Measurements from ENCODE around the gene PGM2L1. TPM values are rescaled to one million over a fixed set of nuclear protein-coding genes. Genes with fewer than 3 reads are reported as not detected.
"Not testable (repeated sequence)": the region's sequence is repeated elsewhere in the genome, so short reads cannot be mapped to it uniquely, and the experiment has no call there.

PGM2L1 gene
- total RNA-seq, 1 experiment from 2014 or later, result 33.1 TPM

GRCh38 chr11:74370123-74370522 is 28.1 kb downstream of the PGM2L1 start:
- intact Hi-C loops (cut with micrococcal nuclease; ENCODE audit: unreplicated experiment), result no loop called here
- Histone ChIP-seq H3K4me1 (ENCODE audit: control insufficient read depth, insufficient read depth, low read length) (peaks cover 15% of the 10 kb centered on the region), H3K36me3 (ENCODE audit: control insufficient read depth, insufficient read depth, low read length) (no peaks in the 10 kb centered on the region), H3K9me3 (ENCODE audit: control insufficient read depth, insufficient read depth, low read depth, low read length) (no peaks in the 10 kb centered on the region), H3K27me3 (ENCODE audit: control insufficient read depth, insufficient read depth, low read length) (no peaks in the 10 kb centered on the region), H3K27ac (ENCODE audit: low read length) (no peak overlapping the region), H3K4me3 (ENCODE audit: low read depth in 2 of 2, low read length in 2 of 2) (no peak overlapping the region)
- in situ Hi-C loops (cut with HindIII; ENCODE audit: low pct_unique_long_range_greater_than_20kb, low sequenced_read_pairs), result no loop called here
- CTCF ChIA-PET, result no interaction called here
- TF ChIP-seq TCF7L2 (IDR thresholded peaks at IDR 0.05; ENCODE audit: low read depth, low read length) (peak; percentile 65; the same call in 1 of the 2 replicates), SIN3A (IDR thresholded peaks at IDR 0.05; ENCODE audit: borderline replicate concordance, insufficient read depth, low read depth, low read length) (no peak)
- ATAC-seq, result peak; percentile 37; the same call in 1 of the 2 replicates
- no peak for DNase-seq (ENCODE audit: low read depth, low spot score)
- BruUV-seq (replicated peaks), result no TSS peak
- POLR2A ChIA-PET, result interaction anchor here (0.5 kb wide), 2 partner anchors 16 to 63 kb away, joined by 3 to 5 read pairs; no protein-coding TSS in a partner anchor

- Histone ChIP-seq H3K27ac (ENCODE audit: low read length) (no peak overlapping the region), H3K27me3 (ENCODE audit: control insufficient read depth, insufficient read depth, low read length) (no peaks in the 10 kb centered on the region), H3K4me3 (ENCODE audit: low read depth in 2 of 2, low read length in 2 of 2) (no peak overlapping the region), H3K9me3 (ENCODE audit: control insufficient read depth, insufficient read depth, low read depth, low read length) (no peaks in the 10 kb centered on the region), H3K4me1 (ENCODE audit: control insufficient read depth, insufficient read depth, low read length) (peaks cover 11% of the 10 kb centered on the region), H3K36me3 (ENCODE audit: control insufficient read depth, insufficient read depth, low read length) (no peaks in the 10 kb centered on the region)
- BruUV-seq (replicated peaks), result no TSS peak
- ChIA-PET CTCF (no interaction called here), POLR2A (no interaction called here)
- in situ Hi-C loops (cut with HindIII; ENCODE audit: low pct_unique_long_range_greater_than_20kb, low sequenced_read_pairs), result no loop called here
- no peak for TF ChIP-seq TCF7L2 (IDR thresholded peaks at IDR 0.05; ENCODE audit: low read depth, low read length)
- DNase-seq (ENCODE audit: low read depth, low spot score) (no peak), ATAC-seq (no peak)
- intact Hi-C loops (cut with micrococcal nuclease; ENCODE audit: unreplicated experiment), result no loop called here
Observed at GRCh38 chr11:74367881-74368280, 30.4 kb downstream of the PGM2L1 start.

- TF ChIP-seq SIN3A (IDR thresholded peaks at IDR 0.05; ENCODE audit: borderline replicate concordance, insufficient read depth, low read depth, low read length) (no peak), REST (IDR thresholded peaks at IDR 0.05; ENCODE audit: insufficient read depth in 1 of 2, low read depth in 2 of 2, low read length in 1 of 2) (no peak), POLR2AphosphoS5 (IDR thresholded peaks at IDR 0.05; ENCODE audit: low read depth, low read length) (no peak), TCF7L2 (IDR thresholded peaks at IDR 0.05; ENCODE audit: low read depth, low read length) (no peak), CTCF (IDR thresholded peaks at IDR 0.05) (no peak)
- no TSS peak for BruUV-seq (replicated peaks)
- H3K9me3 ChIP-seq (ENCODE audit: control insufficient read depth, insufficient read depth, low read depth, low read length), result no peaks in the 10 kb centered on the region
- intact Hi-C loops (cut with micrococcal nuclease; ENCODE audit: unreplicated experiment), result no loop called here
- POLR2A ChIA-PET, result no interaction called here
- no peak overlapping the region for H3K4me3 ChIP-seq (ENCODE audit: low read depth in 2 of 2, low read length in 2 of 2)
- DNase-seq (ENCODE audit: low read depth, low spot score) (no peak), ATAC-seq (no peak)
- in situ Hi-C loops (cut with HindIII; ENCODE audit: low pct_unique_long_range_greater_than_20kb, low sequenced_read_pairs), result no loop called here
- peaks cover 4% of the 10 kb centered on the region for H3K4me1 ChIP-seq (ENCODE audit: control insufficient read depth, insufficient read depth, low read length)
- CTCF ChIA-PET, result no interaction called here
- no peaks in the 10 kb centered on the region for H3K27me3 ChIP-seq (ENCODE audit: control insufficient read depth, insufficient read depth, low read length)
- H3K36me3 ChIP-seq (ENCODE audit: control insufficient read depth, insufficient read depth, low read length), result no peaks in the 10 kb centered on the region
- no peak overlapping the region for H3K27ac ChIP-seq (ENCODE audit: low read length)
Observed at GRCh38 chr11:74366576-74366975, 31.7 kb downstream of the PGM2L1 start.

- intact Hi-C loops (cut with micrococcal nuclease; ENCODE audit: unreplicated experiment); ATAC-seq; H3K4me3 ChIP-seq (ENCODE audit: low read depth in 2 of 2, low read length in 2 of 2); H3K27ac ChIP-seq (ENCODE audit: low read length); H3K4me1 ChIP-seq (ENCODE audit: control insufficient read depth, insufficient read depth, low read length); BruUV-seq (replicated peaks); DNase-seq (ENCODE audit: low read depth, low spot score); H3K36me3 ChIP-seq (ENCODE audit: control insufficient read depth, insufficient read depth, low read length); POLR2A ChIA-PET; H3K9me3 ChIP-seq (ENCODE audit: control insufficient read depth, insufficient read depth, low read depth, low read length); H3K27me3 ChIP-seq (ENCODE audit: control insufficient read depth, insufficient read depth, low read length); CTCF ChIA-PET; in situ Hi-C loops (cut with HindIII; ENCODE audit: low pct_unique_long_range_greater_than_20kb, low sequenced_read_pairs): not testable (repeated sequence)
Observed at GRCh38 chr11:74365805-74366204, 32.4 kb downstream of the PGM2L1 start.
